Erythroblast (primary cell): ENCODE data around the gene CHMP4B.

Experiments
- GATA1 ChIP-seq: IDR thresholded peaks from 2 replicates; pipeline ENCODE4 v1.6.1; 2011; ENCODE audit warnings: low read depth, mild to moderate bottlenecking, control low read depth, low read length, moderate library complexity
- POLR2A ChIP-seq: IDR thresholded peaks from 2 replicates; pipeline ENCODE4 v1.6.1; 2011; ENCODE audit warnings: mild to moderate bottlenecking, low read length

GRCh38 chr20:33859157-33859695 lies 48.1 kb downstream of the CHMP4B start:
- TF ChIP-seq POLR2A, result no peak
- TF ChIP-seq GATA1, result no peak
